ENCODE data around the gene ABCD4. TPM values are rescaled to one million over a fixed set of nuclear protein-coding genes. Genes with fewer than 3 reads are reported as not detected.

Gene ABCD4
- polyA plus RNA-seq, 2 of the 4 experiments (the other 2 are of a cell fraction) = 13.9 to 35.8 TPM

GRCh38 chr14:74257078-74257940 lies 45.4 kb downstream of the ABCD4 start (continued):
- TF ChIP-seq, protein P1, sequence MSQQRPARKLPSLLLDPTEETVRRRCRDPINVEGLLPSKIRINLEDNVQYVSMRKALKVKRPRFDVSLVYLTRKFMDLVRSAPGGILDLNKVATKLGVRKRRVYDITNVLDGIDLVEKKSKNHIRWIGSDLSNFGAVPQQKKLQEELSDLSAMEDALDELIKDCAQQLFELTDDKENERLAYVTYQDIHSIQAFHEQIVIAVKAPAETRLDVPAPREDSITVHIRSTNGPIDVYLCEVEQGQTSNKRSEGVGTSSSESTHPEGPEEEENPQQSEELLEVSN (IDR thresholded peaks at IDR 0.05; ENCODE audit: borderline replicate concordance, low read depth) = peak; percentile 76
- no peak for TF ChIP-seq HDAC2 (IDR thresholded peaks at IDR 0.05)
- no peak for TF ChIP-seq GATA3 (IDR thresholded peaks at IDR 0.05; ENCODE audit: borderline replicate concordance)
- peak; percentile 98 for TF ChIP-seq CTCF (IDR thresholded peaks at IDR 0.05)
- TF ChIP-seq POLR2AphosphoS2 (conservative IDR thresholded peaks at IDR 0.05; ENCODE audit: low read length) = no peak
- TF ChIP-seq EHF (CRISPR knock-in tag; IDR thresholded peaks at IDR 0.05) = no peak
- TF ChIP-seq TP53 (CRISPR knock-in tag; IDR thresholded peaks at IDR 0.05) = no peak
- TF ChIP-seq RARB (CRISPR knock-in tag; IDR thresholded peaks at IDR 0.05) = no peak
- no peak for TF ChIP-seq BHLHE40 (IDR thresholded peaks at IDR 0.05; ENCODE audit: low read depth, low read length)
- TF ChIP-seq, protein P2, sequence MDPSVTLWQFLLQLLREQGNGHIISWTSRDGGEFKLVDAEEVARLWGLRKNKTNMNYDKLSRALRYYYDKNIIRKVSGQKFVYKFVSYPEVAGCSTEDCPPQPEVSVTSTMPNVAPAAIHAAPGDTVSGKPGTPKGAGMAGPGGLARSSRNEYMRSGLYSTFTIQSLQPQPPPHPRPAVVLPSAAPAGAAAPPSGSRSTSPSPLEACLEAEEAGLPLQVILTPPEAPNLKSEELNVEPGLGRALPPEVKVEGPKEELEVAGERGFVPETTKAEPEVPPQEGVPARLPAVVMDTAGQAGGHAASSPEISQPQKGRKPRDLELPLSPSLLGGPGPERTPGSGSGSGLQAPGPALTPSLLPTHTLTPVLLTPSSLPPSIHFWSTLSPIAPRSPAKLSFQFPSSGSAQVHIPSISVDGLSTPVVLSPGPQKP (IDR thresholded peaks at IDR 0.05; ENCODE audit: low read depth, low read length) = no peak
- no peak for TF ChIP-seq PHF8 (IDR thresholded peaks at IDR 0.05; ENCODE audit: borderline replicate concordance, low read depth)
- no peak for TF ChIP-seq HOXB5 (CRISPR knock-in tag; IDR thresholded peaks at IDR 0.05)
- TF ChIP-seq HEYL (CRISPR knock-in tag; IDR thresholded peaks at IDR 0.05) = no peak
- no peak for TF ChIP-seq JUNB (IDR thresholded peaks at IDR 0.05)
- no peak for TF ChIP-seq FOSB (CRISPR knock-in tag; IDR thresholded peaks at IDR 0.05)
- no peak for TF ChIP-seq POLR2A (IDR thresholded peaks at IDR 0.05; ENCODE audit: low read length)
- no peak for TF ChIP-seq FOXS1 (CRISPR knock-in tag; IDR thresholded peaks at IDR 0.05)
- no peak for TF ChIP-seq FOSL2 (IDR thresholded peaks at IDR 0.05)
- TF ChIP-seq FOSL2 (CRISPR knock-in tag; IDR thresholded peaks at IDR 0.05) = no peak
- no peak for TF ChIP-seq KDM1A (IDR thresholded peaks at IDR 0.05; ENCODE audit: low read depth)
- no peak for TF ChIP-seq RFX5 (IDR thresholded peaks at IDR 0.05)
- no peak for TF ChIP-seq ESRRA (IDR thresholded peaks at IDR 0.05; ENCODE audit: borderline replicate concordance, low read length)
- TF ChIP-seq, protein P3, sequence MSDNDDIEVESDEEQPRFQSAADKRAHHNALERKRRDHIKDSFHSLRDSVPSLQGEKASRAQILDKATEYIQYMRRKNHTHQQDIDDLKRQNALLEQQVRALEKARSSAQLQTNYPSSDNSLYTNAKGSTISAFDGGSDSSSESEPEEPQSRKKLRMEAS (IDR thresholded peaks at IDR 0.05) = peak; percentile 55
- TF ChIP-seq MAFK (IDR thresholded peaks at IDR 0.05; ENCODE audit: partially characterized antibody) = no peak
- peak; percentile 62 for TF ChIP-seq SMC3 (IDR thresholded peaks at IDR 0.05)
- TF ChIP-seq EP300 (IDR thresholded peaks at IDR 0.05) = no peak
- TF ChIP-seq NPAS2 (CRISPR knock-in tag; IDR thresholded peaks at IDR 0.05; ENCODE audit: borderline replicate concordance) = no peak
- TF ChIP-seq CEBPB (IDR thresholded peaks at IDR 0.05) = no peak
- no peak for TF ChIP-seq ZSCAN20 (CRISPR knock-in tag; IDR thresholded peaks at IDR 0.05)
